Stimulated activated CD4-positive, alpha-beta T cell treated with anti-CD3 and anti-CD28 coated beads, TNF-alpha, amount 100 ng/mL, for 48 hours (primary cell): Measurements from ENCODE around the gene SLC25A10.

Experiments
- DNase-seq, 3 donors: peaks; one replicate each; pipeline ENCODE4 v3.0.0-alpha.2; 2020; ENCODE audit warnings: low read depth in 3 of 3

Gene SLC25A10

GRCh38 chr17:81705518-81706231, 6.4 kb upstream of the SLC25A10 start:
- no peak for DNase-seq

- DNase-seq: no peak
These were observed 5.9 kb upstream of the SLC25A10 start for GRCh38 chr17:81706232-81706611.

- DNase-seq: no peak
These were observed 5.1 kb upstream of the SLC25A10 start for GRCh38 chr17:81706757-81707624.

GRCh38 chr17:81707725-81708646, 4.1 kb upstream of the SLC25A10 start:
- DNase-seq: no peak

GRCh38 chr17:81708739-81709185, 3.3 kb upstream of the SLC25A10 start:
- DNase-seq: no peak

GRCh38 chr17:81710514-81711308, 1.4 kb upstream of the SLC25A10 start:
- no peak for DNase-seq

- no peak for DNase-seq
These were observed 452 bp downstream of the SLC25A10 start for GRCh38 chr17:81712468-81713003.

- no peak for DNase-seq
These were observed 996 bp downstream of the SLC25A10 start for GRCh38 chr17:81713004-81713555.

- no peak for DNase-seq
These were observed 1.7 kb downstream of the SLC25A10 start for GRCh38 chr17:81713556-81714411.

- no peak for DNase-seq
These were observed 2.5 kb downstream of the SLC25A10 start for GRCh38 chr17:81714412-81715106.

- no peak for DNase-seq
These were observed 3.2 kb downstream of the SLC25A10 start for GRCh38 chr17:81715107-81715871.

GRCh38 chr17:81715872-81716673, 4.0 kb downstream of the SLC25A10 start:
- no peak for DNase-seq

- DNase-seq: no peak
These were observed 4.6 kb downstream of the SLC25A10 start for GRCh38 chr17:81716674-81716996.

GRCh38 chr17:81717049-81717765, 5.1 kb downstream of the SLC25A10 start:
- no peak for DNase-seq

GRCh38 chr17:81717766-81718089, 5.6 kb downstream of the SLC25A10 start:
- no peak for DNase-seq

- DNase-seq: no peak
These were observed 7.6 kb downstream of the SLC25A10 start for GRCh38 chr17:81719410-81720266.
